Astrocyte (in vitro differentiated cells and primary cell): ENCODE data around the gene TMEM107. TPM values are rescaled to one million over a fixed set of nuclear protein-coding genes. Genes with fewer than 3 reads are reported as not detected.

Experiments
- DNase-seq: peaks from one replicate; pipeline ENCODE4 v3.0.0-alpha.2; 2010; ENCODE audit warnings: low read depth
- FAIRE-seq: peaks from 2 replicates; lab custom pipeline; 2011; peaks lifted over from hg19 to GRCh38; lab: Jason Lieb, UNC
- H2AFZ ChIP-seq: 2 replicates; pipeline ENCODE4 v1.6.0; 2012; ENCODE audit warnings: low read depth, low read length, inconsistent platforms
- H3K27ac ChIP-seq: 2 replicates; pipeline ENCODE4 v1.5.1; 2011; ENCODE audit warnings: low read depth, low read length, inconsistent platforms
- H3K27me3 ChIP-seq: 2 replicates; pipeline ENCODE4 v1.6.0; 2011; ENCODE audit warnings: low read length, inconsistent platforms; ENCODE audit not compliant: insufficient read depth
- H3K36me3 ChIP-seq: 2 replicates; pipeline ENCODE4 v1.5.1; 2011; ENCODE audit warnings: low read length, inconsistent platforms; ENCODE audit not compliant: insufficient read depth
- H3K4me1 ChIP-seq: 2 replicates; pipeline ENCODE4 v1.5.1; 2011; ENCODE audit warnings: low read length, inconsistent platforms; ENCODE audit not compliant: insufficient read depth
- H3K4me2 ChIP-seq: 2 replicates; pipeline ENCODE4 v1.6.0; 2012; ENCODE audit warnings: low read length, inconsistent platforms
- H3K4me3 ChIP-seq: 2 replicates; pipeline ENCODE4 v1.5.1; 2011; ENCODE audit warnings: low read depth, mild to moderate bottlenecking, low read length, inconsistent platforms; ENCODE audit not compliant: insufficient read depth
- H3K79me2 ChIP-seq: 2 replicates; pipeline ENCODE4 v1.6.0; 2012; ENCODE audit warnings: mild to moderate bottlenecking, low read length, inconsistent platforms; ENCODE audit not compliant: insufficient read depth
- H3K9ac ChIP-seq: 2 replicates; pipeline ENCODE4 v1.6.0; 2012; ENCODE audit warnings: mild to moderate bottlenecking, low read length, inconsistent platforms
- H3K9me3 ChIP-seq: 2 replicates; pipeline ENCODE4 v1.5.1; 2012; ENCODE audit warnings: low read depth, mild to moderate bottlenecking, low read length, inconsistent platforms; ENCODE audit not compliant: insufficient read depth
- H4K20me1 ChIP-seq: 2 replicates; pipeline ENCODE4 v1.6.0; 2012; ENCODE audit warnings: low read length, inconsistent platforms; ENCODE audit not compliant: insufficient read depth
- H3K27ac Mint-ChIP-seq: one replicate; pipeline ENCODE4 v1.8.0; 2021; ENCODE audit warnings: mild to moderate bottlenecking, mixed read lengths; ENCODE audit not compliant: unreplicated experiment
- H3K27me3 Mint-ChIP-seq: one replicate; pipeline ENCODE4 v1.8.0; 2021; ENCODE audit warnings: low read depth, mixed read lengths; ENCODE audit not compliant: unreplicated experiment
- H3K36me3 Mint-ChIP-seq: one replicate; pipeline ENCODE4 v1.8.0; 2021; ENCODE audit warnings: low read depth, mixed read lengths; ENCODE audit not compliant: unreplicated experiment
- H3K4me1 Mint-ChIP-seq: one replicate; pipeline ENCODE4 v1.8.0; 2021; ENCODE audit warnings: low read depth, mixed read lengths; ENCODE audit not compliant: unreplicated experiment
- H3K4me3 Mint-ChIP-seq: one replicate; pipeline ENCODE4 v1.8.0; 2021; ENCODE audit warnings: mild to moderate bottlenecking, moderate library complexity, mixed read lengths; ENCODE audit not compliant: unreplicated experiment
- H3K9me3 Mint-ChIP-seq: one replicate; pipeline ENCODE4 v1.8.0; 2021; ENCODE audit warnings: mild to moderate bottlenecking, mixed read lengths; ENCODE audit not compliant: unreplicated experiment
- CTCF ChIP-seq: IDR thresholded peaks from 2 replicates; pipeline ENCODE4 v1.5.1; 2011; ENCODE audit warnings: low read depth, mild to moderate bottlenecking, inconsistent platforms, low read length, moderate library complexity; ENCODE audit not compliant: insufficient read depth
- EZH2 ChIP-seq: IDR thresholded peaks from 2 replicates; pipeline ENCODE4 v1.6.1; 2012; ENCODE audit warnings: mild to moderate bottlenecking, low read length, inconsistent platforms; ENCODE audit not compliant: insufficient read depth
- total RNA-seq: library from RNA; stranded (reverse); gene quantifications from 2 replicates; pipeline ENCODE4 v1.2.1, GENCODE V29; 2021

TMEM107 gene
- total RNA-seq, 1 donor from 2014 or later, result 9.4 TPM

- H3K27me3 Mint-ChIP-seq, result peaks cover 48% of the 10 kb centered on the region
- no peaks in the 10 kb centered on the region for H3K9me3 Mint-ChIP-seq
- Histone ChIP-seq H3K79me2 (no peaks in the 10 kb centered on the region), H3K4me1 (peaks cover 44% of the 10 kb centered on the region), H3K27me3 (peaks cover 20% of the 10 kb centered on the region), H3K4me2 (peak overlapping the region; percentile 97), H4K20me1 (peaks cover 8% of the 10 kb centered on the region), H3K27ac (no peak overlapping the region), H3K36me3 (no peaks in the 10 kb centered on the region), H2AFZ (peak overlapping the region; percentile 85), H3K4me3 (peak overlapping the region; percentile 60), H3K9ac (peak overlapping the region; percentile 74), H3K9me3 (no peaks in the 10 kb centered on the region)
- H3K4me1 Mint-ChIP-seq, result peaks cover 11% of the 10 kb centered on the region
- TF ChIP-seq CTCF (no peak), EZH2 (no peak)
- no peak for FAIRE-seq
- no peak for DNase-seq
- H3K27ac Mint-ChIP-seq, result no peak overlapping the region
- H3K4me3 Mint-ChIP-seq, result peak overlapping the region; percentile 84
- H3K36me3 Mint-ChIP-seq, result no peaks in the 10 kb centered on the region
Measured at GRCh38 chr17:8126491-8127066, 49.6 kb downstream of the TMEM107 start.

GRCh38 chr17:8125947-8126490 lies 50.2 kb downstream of the TMEM107 start:
- H3K4me1 ChIP-seq, result peaks cover 45% of the 10 kb centered on the region
- TF ChIP-seq CTCF, result no peak
- peak overlapping the region; percentile 97 for H3K4me2 ChIP-seq
- Mint-ChIP-seq H3K4me3 (peak overlapping the region; percentile 83), H3K27ac (peak overlapping the region; percentile 67), H3K36me3 (no peaks in the 10 kb centered on the region), H3K4me1 (peaks cover 11% of the 10 kb centered on the region), H3K9me3 (no peaks in the 10 kb centered on the region), H3K27me3 (peaks cover 48% of the 10 kb centered on the region)
- peak overlapping the region; percentile 49 for H3K9ac ChIP-seq
- H3K36me3 ChIP-seq, result no peaks in the 10 kb centered on the region
- peak overlapping the region; percentile 66 for H2AFZ ChIP-seq
- no peaks in the 10 kb centered on the region for H3K79me2 ChIP-seq
- no peaks in the 10 kb centered on the region for H3K9me3 ChIP-seq
- H3K27me3 ChIP-seq, result peaks cover 20% of the 10 kb centered on the region
- FAIRE-seq, result no peak
- H3K27ac ChIP-seq, result no peak overlapping the region
- no peak for DNase-seq
- H4K20me1 ChIP-seq, result peaks cover 10% of the 10 kb centered on the region
- peak overlapping the region; percentile 60 for H3K4me3 ChIP-seq
